Spleen (tissue), 11 donors: ENCODE results near the gene BSND. TPM values are rescaled to one million over a fixed set of nuclear protein-coding genes. Genes with fewer than 3 reads are reported as not detected.

Experiments used
- DNase-seq: peaks from one replicate; pipeline ENCODE4 v3.0.0-alpha.2; 2020
- H3K27ac ChIP-seq, 8 donors: fragments of 200-600 bp; sonication (generic) in 7 of 8; 1 replicate in 4 of 8; 2 replicates in 4 of 8; pipeline versions ENCODE4 v1.5.0 to v1.8.0; 2016 to 2021; ENCODE audit warnings: inconsistent platforms in 4 of 8, mild to moderate bottlenecking in 4 of 8, moderate library complexity in 1 of 8
- H3K27me3 ChIP-seq, 7 donors: fragments of 200-600 bp; sonication (generic) in 6 of 7; replicated peaks in 1 of 7; 1 replicate in 4 of 7; 2 replicates in 3 of 7; pipeline versions ENCODE4 v1.5.0 to v1.8.0; 2016 to 2021; ENCODE audit warnings: inconsistent platforms in 3 of 7, mild to moderate bottlenecking in 1 of 7
- H3K36me3 ChIP-seq, 6 donors: fragments of 200-600 bp; sonication (generic) in 5 of 6; 1 replicate in 4 of 6; 2 replicates in 2 of 6; pipeline versions ENCODE4 v1.5.0 to v1.8.0; 2016 to 2021; ENCODE audit warnings: inconsistent platforms in 2 of 6
- H3K4me1 ChIP-seq, 6 donors: fragments of 200-600 bp; sonication (generic) in 5 of 6; 1 replicate in 3 of 6; 2 replicates in 3 of 6; pipeline versions ENCODE4 v1.5.0 to v1.8.0; 2016 to 2021; ENCODE audit warnings: inconsistent platforms in 3 of 6
- H3K4me3 ChIP-seq, 8 donors: fragments of 200-600 bp; sonication (generic) in 7 of 8; 1 replicate in 4 of 8; 2 replicates in 4 of 8; pipeline versions ENCODE4 v1.5.0 to v1.8.0; 2016 to 2021; ENCODE audit warnings: inconsistent platforms in 4 of 8, mild to moderate bottlenecking in 4 of 8, moderate library complexity in 2 of 8
- H3K9me3 ChIP-seq, 8 donors: fragments of 200-600 bp; sonication (generic) in 7 of 8; 1 replicate in 4 of 8; 2 replicates in 4 of 8; pipeline versions ENCODE4 v1.5.0 to v1.8.0; 2016 to 2021; ENCODE audit warnings: inconsistent platforms in 4 of 8
- CTCF ChIP-seq, 11 experiments: fragments of 200-600 bp in 7 of 11; fragments of 450-650 bp in 4 of 11; sonication (generic) in 4 of 11; IDR thresholded peaks in 8 of 11; conservative IDR thresholded peaks in 3 of 11; 1 replicate in 7 of 11; 2 replicates in 4 of 11; pipeline versions ENCODE4 v1.4.0 to v1.8.0; 2016 to 2021; ENCODE audit warnings: antibody characterized with exemption in 11 of 11, inconsistent platforms in 4 of 11, mild to moderate bottlenecking in 1 of 11
- POLR2A ChIP-seq, 3 donors: fragments of 450-650 bp; IDR thresholded peaks; one replicate each; pipeline ENCODE4 v1.5.1; 2017; ENCODE audit warnings: antibody characterized with exemption in 3 of 3, mild to moderate bottlenecking in 1 of 3
- POLR2AphosphoS5 ChIP-seq, 3 donors: sonication (generic); formaldehyde crosslinking; IDR thresholded peaks; one replicate each; pipeline ENCODE4 v1.5.1; 2017; ENCODE audit warnings: antibody characterized with exemption in 3 of 3
- WGBS, 5 donors: extraction: QIAGEN DNeasy Blood & Tissue Kit in 3 of 5; methylation state at CpG; one replicate each; pipeline versions ENCODE4 v1.1.5 to v1.1.7; 2013 to 2018; 5-methylcytosine and 5-hydroxymethylcytosine counted together
- intact Hi-C: fragments of 100-400 bp; cut with DNase I; formaldehyde crosslinking; loops from one replicate; pipeline ENCODE4 v1.15.0; 2023; ENCODE audit warnings: low total_unique reads
- polyA plus RNA-seq, 3 donors: library from polyadenylated mRNA; stranded (reverse); fragments of 200-250 nt; gene quantifications; one replicate each; pipeline ENCODE4 v1.2.1, GENCODE V29; 2013
- total RNA-seq, 7 donors: library from RNA; depleted of rRNA in 3 of 7; stranded (reverse); fragments of >200 nt in 3 of 7; fragmentation: NEBNext Ultra II Directional in 4 of 7; extraction: Animal tissue kit (Norgen Biotek cat#: 25700) in 4 of 7; gene quantifications; one replicate each; pipeline versions ENCODE4 v1.1.0 to v1.2.1, GENCODE V29; 2016 to 2021
- donor health status: healthy with polysubstance abuse.
- donor health status: DM: no; HTN: no; CAD: no; lungs with moderate emphysema.
- donor health status: DM: no; HTN: no; CAD: no.
- donor health status: Bipolar disorder and iron deficiency.
- donor health status: healthy.
- donor health status: DM: no; HTN: no; CAD: no.
- donor health status: DM: yes; HTN: yes; CAD: no.

The BSND gene
- total and polyA plus RNA-seq, 10 donors, result 0.02 to 0.20 (median 0.09) TPM; not detected in 5

- TF ChIP-seq POLR2AphosphoS5 (IDR thresholded peaks at IDR 0.05) (no peak), POLR2A (IDR thresholded peaks at IDR 0.05) (no peak), CTCF (IDR thresholded peaks at IDR 0.05 in 8 of 11, conservative IDR thresholded peaks at IDR 0.05 in 3 of 11) (no peak)
- intact Hi-C loops, result no loop called here
- H3K4me3 ChIP-seq, result no peak overlapping the region
- 64 to 85% (median 65%) methylated on average over 2 to 4 of the region's 4 CpGs for WGBS, 5 donors
- H3K9me3 ChIP-seq, result no peaks in the 10 kb centered on the region
- peaks cover 0 to 18% (median under 1%) of the 10 kb centered on the region in 7 donors for H3K27me3 ChIP-seq
- H3K27ac ChIP-seq, result no peak overlapping the region
- DNase-seq, result no peak
- no peaks in the 10 kb centered on the region for H3K36me3 ChIP-seq
- peaks cover 0 to 16% (median under 1%) of the 10 kb centered on the region in 6 donors for H3K4me1 ChIP-seq
Measured at GRCh38 chr1:54990916-54991315, 7.8 kb upstream of the BSND start.

GRCh38 chr1:54991939-54992338 lies 6.8 kb upstream of the BSND start:
- Histone ChIP-seq H3K4me1 (peaks cover 4 to 26% (median 10%) of the 10 kb centered on the region in 6 donors), H3K27ac (no peak overlapping the region), H3K36me3 (no peaks in the 10 kb centered on the region), H3K4me3 (no peak overlapping the region), H3K27me3 (peaks cover 0 to 22% (median 11%) of the 10 kb centered on the region in 7 donors), H3K9me3 (no peaks in the 10 kb centered on the region)
- TF ChIP-seq CTCF (IDR thresholded peaks at IDR 0.05 in 8 of 11, conservative IDR thresholded peaks at IDR 0.05 in 3 of 11), result no peak
- no peak for TF ChIP-seq POLR2AphosphoS5 (IDR thresholded peaks at IDR 0.05)
- no peak for TF ChIP-seq POLR2A (IDR thresholded peaks at IDR 0.05)
- intact Hi-C loops, result no loop called here
- WGBS, 5 donors, result 67 to 84% (median 72%) methylated on average over 4 to 12 of the region's 12 CpGs
- DNase-seq, result peak; percentile 2

GRCh38 chr1:54993140-54993539 lies 5.6 kb upstream of the BSND start:
- no peak for TF ChIP-seq POLR2AphosphoS5 (IDR thresholded peaks at IDR 0.05)
- TF ChIP-seq CTCF (IDR thresholded peaks at IDR 0.05 in 8 of 11, conservative IDR thresholded peaks at IDR 0.05 in 3 of 11), result no peak
- TF ChIP-seq POLR2A (IDR thresholded peaks at IDR 0.05), result no peak
- peaks cover 0 to 34% (median 15%) of the 10 kb centered on the region in 7 donors for H3K27me3 ChIP-seq
- peak; percentile 27 for DNase-seq
- peaks cover 5 to 31% (median 14%) of the 10 kb centered on the region in 6 donors for H3K4me1 ChIP-seq
- WGBS, 5 donors, result 82 to 97% (median 93%) methylated on average over 3 to 6 of the region's 6 CpGs
- no peak overlapping the region for H3K27ac ChIP-seq
- H3K36me3 ChIP-seq, result no peaks in the 10 kb centered on the region
- no peak overlapping the region for H3K4me3 ChIP-seq
- intact Hi-C loops, result no loop called here
- no peaks in the 10 kb centered on the region for H3K9me3 ChIP-seq

- peaks cover 0 to 46% (median 17%) of the 10 kb centered on the region in 7 donors for H3K27me3 ChIP-seq
- no peak for TF ChIP-seq POLR2AphosphoS5 (IDR thresholded peaks at IDR 0.05)
- TF ChIP-seq CTCF (IDR thresholded peaks at IDR 0.05 in 8 of 11, conservative IDR thresholded peaks at IDR 0.05 in 3 of 11), result no peak
- no peak for TF ChIP-seq POLR2A (IDR thresholded peaks at IDR 0.05)
- no peak overlapping the region for H3K4me3 ChIP-seq
- 61 to 79% (median 65%) methylated on average over 5 to 6 of the region's 6 CpGs for WGBS, 5 donors
- no peak overlapping the region for H3K27ac ChIP-seq
- H3K36me3 ChIP-seq, result no peaks in the 10 kb centered on the region
- intact Hi-C loops, result no loop called here
- H3K9me3 ChIP-seq, result no peaks in the 10 kb centered on the region
- no peak for DNase-seq
- peaks cover 5 to 28% (median 14%) of the 10 kb centered on the region in 6 donors for H3K4me1 ChIP-seq
Measured at GRCh38 chr1:54994355-54994990, 4.3 kb upstream of the BSND start.
